Gastrocnemius medialis (tissue), 4 donors: ENCODE measurements around the gene SDR42E1. TPM values are rescaled to one million over a fixed set of nuclear protein-coding genes. Genes with fewer than 3 reads are reported as not detected.

Experiments used
- ATAC-seq, 2 donors: fragments of 150-250 bp; one replicate each; pipeline ENCODE4 v1.9.1; 2016
- DNase-seq, 2 donors: peaks; one replicate each; pipeline ENCODE4 v3.0.0-alpha.2; 2019
- H3K27ac ChIP-seq, 4 donors: fragments of 200-600 bp; sonication (generic); 1 replicate in 1 of 4; 2 replicates in 3 of 4; pipeline ENCODE4 v1.5.1; 2016 to 2018; ENCODE audit warnings: mild to moderate bottlenecking in 2 of 4, moderate library complexity in 1 of 4
- H3K27me3 ChIP-seq, 3 donors: fragments of 200-600 bp; sonication (generic) in 2 of 3; 1 replicate in 1 of 3; 2 replicates in 2 of 3; pipeline versions ENCODE4 v1.5.1 to v1.6.0; 2016 to 2019; ENCODE audit warnings: mild to moderate bottlenecking in 1 of 3, moderate library complexity in 1 of 3
- H3K36me3 ChIP-seq, 2 donors: fragments of 200-600 bp; sonication (generic) in 1 of 2; one replicate each; pipeline ENCODE4 v1.5.1; 2017 to 2018
- H3K4me1 ChIP-seq, 2 donors: fragments of 200-600 bp; sonication (generic) in 1 of 2; one replicate each; pipeline ENCODE4 v1.5.1; 2016 to 2017; ENCODE audit warnings: mild to moderate bottlenecking in 2 of 2
- H3K4me3 ChIP-seq, 4 donors: fragments of 200-600 bp; sonication (generic) in 3 of 4; 1 replicate in 1 of 4; 2 replicates in 3 of 4; pipeline ENCODE4 v1.5.1; 2016 to 2019; ENCODE audit warnings: mild to moderate bottlenecking in 2 of 4
- H3K9me3 ChIP-seq, 3 donors: fragments of 200-600 bp; sonication (generic) in 2 of 3; 1 replicate in 1 of 3; 2 replicates in 2 of 3; pipeline ENCODE4 v1.5.1; 2016 to 2019
- CTCF ChIP-seq, 5 experiments: fragments of 450-650 bp in 3 of 5; fragments of 200-600 bp in 2 of 5; sonication (generic) in 2 of 5; IDR thresholded peaks in 4 of 5; conservative IDR thresholded peaks in 1 of 5; 1 replicate in 4 of 5; 2 replicates in 1 of 5; pipeline ENCODE4 v1.5.1; 2016 to 2019; ENCODE audit warnings: antibody characterized with exemption in 5 of 5, mild to moderate bottlenecking in 3 of 5, moderate library complexity in 3 of 5
- POLR2A ChIP-seq, 2 donors: fragments of 450-650 bp; IDR thresholded peaks; one replicate each; pipeline ENCODE4 v1.6.1; 2017; ENCODE audit warnings: antibody characterized with exemption in 2 of 2, mild to moderate bottlenecking in 2 of 2, moderate library complexity in 2 of 2
- in situ Hi-C, 4 donors: fragments of 200-750 bp; cut with MboI; loops; one replicate each; pipeline versions ENCODE4 v1.15.0 to v1.8.0; 2017; ENCODE audit warnings: low sequenced_read_pairs in 4 of 4
- intact Hi-C: fragments of 100-400 bp; cut with DNase I; formaldehyde crosslinking; loops from one replicate; pipeline ENCODE4 v1.15.1; 2023; ENCODE audit warnings: low total_unique reads
- total RNA-seq, 4 donors: library from RNA; depleted of rRNA; stranded (reverse); fragments of >200 nt; gene quantifications; one replicate each; pipeline versions ENCODE4 v1.1.0 to v1.2.3, GENCODE V29; 2016

SDR42E1 gene
- total RNA-seq, 4 donors from 2014 or later: 0.02 TPM; not detected in 3

- H3K27me3 ChIP-seq: no peaks in the 10 kb centered on the region
- DNase-seq (no peak), ATAC-seq (no peak)
- H3K4me1 ChIP-seq: no peaks in the 10 kb centered on the region
- in situ Hi-C loops (loop anchor here in 1 of 4 donors (25.0 kb wide), 1 partner anchor 108 kb away; no protein-coding TSS in a partner anchor), intact Hi-C loops (no loop called here)
- H3K4me3 ChIP-seq: no peak overlapping the region
- no peaks in the 10 kb centered on the region for H3K9me3 ChIP-seq
- no peaks in the 10 kb centered on the region for H3K36me3 ChIP-seq
- TF ChIP-seq POLR2A (IDR thresholded peaks at IDR 0.05) (no peak), CTCF (IDR thresholded peaks at IDR 0.05 in 4 of 5, conservative IDR thresholded peaks at IDR 0.05 in 1 of 5) (no peak)
- no peak overlapping the region for H3K27ac ChIP-seq
Observed at GRCh38 chr16:82004601-82005000, 6.7 kb downstream of the SDR42E1 start.

GRCh38 chr16:82002831-82003230 lies 8.4 kb downstream of the SDR42E1 start:
- no peak for DNase-seq
- Histone ChIP-seq H3K27ac (no peak overlapping the region), H3K4me3 (no peak overlapping the region), H3K4me1 (no peaks in the 10 kb centered on the region), H3K27me3 (no peaks in the 10 kb centered on the region), H3K9me3 (no peaks in the 10 kb centered on the region), H3K36me3 (no peaks in the 10 kb centered on the region)
- intact Hi-C loops (no loop called here), in situ Hi-C loops (loop anchor here in 1 of 4 donors (25.0 kb wide), 1 partner anchor 109 kb away; no protein-coding TSS in a partner anchor)
- ATAC-seq: no peak
- no peak for TF ChIP-seq POLR2A (IDR thresholded peaks at IDR 0.05)
- TF ChIP-seq CTCF (IDR thresholded peaks at IDR 0.05 in 4 of 5, conservative IDR thresholded peaks at IDR 0.05 in 1 of 5): no peak

- Histone ChIP-seq H3K27me3 (no peaks in the 10 kb centered on the region), H3K4me1 (no peaks in the 10 kb centered on the region), H3K9me3 (no peaks in the 10 kb centered on the region), H3K36me3 (no peaks in the 10 kb centered on the region), H3K27ac (no peak overlapping the region), H3K4me3 (no peak overlapping the region)
- in situ Hi-C loops (no loop called here), intact Hi-C loops (no loop called here)
- TF ChIP-seq POLR2A (IDR thresholded peaks at IDR 0.05): no peak
- TF ChIP-seq CTCF (IDR thresholded peaks at IDR 0.05 in 4 of 5, conservative IDR thresholded peaks at IDR 0.05 in 1 of 5): no peak
- no peak for DNase-seq
- no peak for ATAC-seq
Observed at GRCh38 chr16:81997738-81998137, 13.5 kb downstream of the SDR42E1 start.

GRCh38 chr16:81996664-81997509 lies 14.4 kb downstream of the SDR42E1 start:
- TF ChIP-seq CTCF (IDR thresholded peaks at IDR 0.05 in 4 of 5, conservative IDR thresholded peaks at IDR 0.05 in 1 of 5): no peak
- no peak for TF ChIP-seq POLR2A (IDR thresholded peaks at IDR 0.05)
- no peaks in the 10 kb centered on the region for H3K27me3 ChIP-seq
- no peak overlapping the region for H3K4me3 ChIP-seq
- H3K27ac ChIP-seq: no peak overlapping the region
- no peaks in the 10 kb centered on the region for H3K36me3 ChIP-seq
- H3K9me3 ChIP-seq: no peaks in the 10 kb centered on the region
- in situ Hi-C loops (no loop called here), intact Hi-C loops (no loop called here)
- no peaks in the 10 kb centered on the region for H3K4me1 ChIP-seq
- DNase-seq (no peak), ATAC-seq (no peak)
